ENCODE results near the gene SCFD2.

SCFD2 gene

GRCh38 chr4:53132132-53132891 lies 233.5 kb downstream of the SCFD2 start:
- DNase-seq = peak; percentile 2

GRCh38 chr4:53131562-53131925 lies 234.3 kb downstream of the SCFD2 start:
- DNase-seq = no peak

GRCh38 chr4:53130896-53131561 lies 234.8 kb downstream of the SCFD2 start:
- DNase-seq = no peak

DNA sequence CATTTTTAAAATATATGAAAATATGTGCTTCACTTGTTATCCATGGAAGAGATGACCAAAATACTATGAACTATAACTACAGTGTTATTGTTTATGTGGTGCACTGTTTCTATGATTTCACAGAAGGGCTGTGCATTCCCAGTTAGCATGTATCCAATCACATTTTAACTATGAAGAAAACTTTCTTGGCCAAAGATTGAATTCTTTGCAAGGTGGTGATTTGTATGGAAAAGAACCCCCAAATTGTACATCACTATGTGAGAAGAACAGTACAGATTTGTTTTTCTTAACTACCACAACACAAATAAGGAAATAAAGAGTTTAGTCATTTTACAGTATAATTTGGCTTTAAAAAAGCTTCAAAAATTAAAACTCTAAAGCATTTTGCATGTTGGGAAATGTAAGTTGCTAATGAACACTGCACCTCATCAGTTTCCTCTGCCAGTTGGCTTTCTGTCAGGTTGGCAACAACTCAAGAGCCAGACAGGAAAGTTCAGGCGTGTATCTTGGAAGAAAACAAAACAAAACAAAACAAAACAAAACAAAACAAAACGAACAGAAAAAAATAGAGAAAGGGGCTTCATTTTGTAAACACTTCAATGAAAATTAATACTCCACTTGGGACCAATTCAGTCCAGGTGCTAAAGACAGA lies 237.0 kb downstream of the SCFD2 start:
- DNase-seq = no peak

DNA sequence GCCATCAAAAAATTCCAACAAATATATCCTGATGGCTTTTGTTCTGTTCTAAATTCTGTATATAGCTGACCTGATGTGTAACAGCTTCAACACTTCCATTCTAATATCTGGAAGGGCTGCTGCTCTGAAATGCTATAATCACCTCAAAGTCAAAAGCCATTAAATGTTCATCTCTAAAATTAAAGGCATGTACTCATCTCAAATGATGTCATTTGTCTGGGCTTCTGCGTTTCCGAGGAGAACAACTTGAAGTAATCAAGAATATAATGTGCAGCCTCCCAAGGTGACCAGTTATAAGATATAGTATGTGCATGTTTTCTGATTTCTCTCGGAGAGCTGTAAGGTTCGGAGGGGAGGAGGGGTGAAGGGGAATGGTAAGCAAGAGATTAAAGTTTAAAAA lies 237.6 kb downstream of the SCFD2 start:
- DNase-seq = no peak

DNA sequence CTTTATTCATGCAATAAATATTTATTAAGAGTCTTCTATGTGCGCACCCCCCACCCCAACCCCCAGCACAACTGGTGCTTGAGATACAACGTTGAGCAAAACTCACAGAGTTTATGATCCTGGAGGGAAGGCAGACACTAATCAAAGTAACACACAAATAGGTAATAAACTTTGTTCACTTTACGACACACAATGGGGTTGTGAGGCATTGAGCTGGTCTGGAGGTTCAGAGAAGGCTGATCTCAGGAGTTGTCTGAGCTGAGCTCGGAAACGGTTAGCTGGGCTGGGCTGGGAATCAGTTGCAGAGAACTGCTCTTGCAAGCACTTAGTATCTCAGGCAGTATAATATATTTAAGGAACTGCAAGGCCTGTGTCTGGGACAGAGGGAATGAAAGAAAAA lies 238.5 kb downstream of the SCFD2 start:
- no peak for DNase-seq

DNA sequence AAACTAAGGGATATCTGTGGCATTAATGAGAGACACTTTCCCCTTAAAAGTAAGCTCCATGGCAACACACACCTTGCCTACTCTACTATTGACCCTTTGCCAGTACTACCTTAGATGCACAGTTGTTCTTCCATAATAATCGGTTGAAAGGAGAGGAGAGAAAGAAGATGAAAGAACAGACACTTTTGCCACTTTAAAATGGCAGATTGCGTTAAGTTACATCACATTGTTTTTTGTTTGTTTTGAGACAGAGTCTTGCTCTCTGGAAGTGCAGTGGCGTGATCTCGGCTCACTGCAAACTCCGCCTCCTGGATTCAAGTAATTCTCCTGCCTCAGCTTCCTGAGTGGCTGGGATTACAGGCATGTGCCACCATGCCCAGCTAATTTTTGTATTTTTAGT lies 239.8 kb downstream of the SCFD2 start:
- DNase-seq = no peak

DNA sequence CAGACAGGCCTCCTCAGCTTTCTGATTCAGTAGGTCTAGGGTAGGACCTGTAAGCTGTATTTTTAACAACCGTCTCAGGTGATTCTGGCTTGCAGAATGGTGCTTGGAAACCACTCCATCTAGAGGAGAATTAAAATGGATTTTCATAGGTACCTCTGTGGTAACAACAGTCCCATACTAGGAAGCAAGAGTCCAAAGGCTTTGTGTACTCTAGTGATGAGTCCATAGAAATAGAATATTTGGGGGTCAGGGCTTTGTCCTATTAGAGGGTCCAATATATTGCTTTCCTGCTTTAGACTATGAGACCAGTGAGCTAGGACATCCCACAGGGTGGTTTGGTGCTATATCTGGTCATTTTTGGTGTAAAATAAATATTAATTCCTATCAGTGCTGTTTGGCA lies 242.0 kb downstream of the SCFD2 start:
- no peak for DNase-seq

- DNase-seq = no peak
Measured at GRCh38 chr4:53123171-53123570, 242.7 kb downstream of the SCFD2 start.

GRCh38 chr4:53122280-53123116 lies 243.4 kb downstream of the SCFD2 start:
- no peak for DNase-seq

GRCh38 chr4:53121264-53121865 lies 244.5 kb downstream of the SCFD2 start:
- DNase-seq = no peak

DNA sequence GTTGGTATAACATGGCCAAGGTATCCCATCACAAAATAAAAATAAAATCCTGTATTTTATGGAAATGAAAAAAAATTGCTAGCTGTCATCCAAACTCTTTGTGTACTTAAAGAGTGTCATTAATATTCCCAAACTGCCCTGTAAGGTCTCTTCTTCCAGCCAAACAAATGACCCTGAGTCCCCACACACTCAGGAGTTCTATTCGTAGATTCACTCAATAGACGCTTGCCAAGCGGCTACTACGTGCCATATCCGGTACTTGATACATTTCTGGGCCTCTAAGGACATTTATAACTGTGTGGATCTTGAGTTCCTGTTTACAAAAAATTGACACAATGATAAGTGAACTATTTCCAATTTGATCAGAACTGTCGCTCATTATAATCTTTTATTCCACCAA lies 245.1 kb downstream of the SCFD2 start:
- DNase-seq = no peak

GRCh38 chr4:53119680-53120079 lies 246.2 kb downstream of the SCFD2 start:
- no peak for DNase-seq

DNA sequence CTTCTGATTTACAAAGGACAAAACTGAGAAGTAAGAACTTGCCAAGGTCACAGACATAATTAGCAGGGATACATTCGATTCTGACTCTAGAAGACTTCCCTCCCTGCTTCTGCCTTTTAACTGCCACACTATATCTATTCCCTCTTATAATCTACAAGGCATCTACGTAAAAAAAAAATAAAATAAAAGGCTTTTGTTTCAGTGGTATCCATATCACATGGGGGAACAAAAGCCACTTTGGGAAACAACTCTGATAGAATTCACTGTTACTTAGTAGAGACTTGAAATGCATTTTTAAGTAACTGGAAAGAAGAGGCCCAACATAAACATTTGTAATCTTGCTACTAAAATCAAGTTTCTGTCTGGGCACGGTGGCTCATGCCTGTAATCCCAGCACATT lies 247.2 kb downstream of the SCFD2 start:
- DNase-seq = no peak

- no peak for DNase-seq
Measured at GRCh38 chr4:53116954-53117353, 248.9 kb downstream of the SCFD2 start.

GRCh38 chr4:53113431-53114225 lies 252.2 kb downstream of the SCFD2 start:
- DNase-seq = no peak

- DNase-seq = no peak
Measured at GRCh38 chr4:53105313-53105712, 260.5 kb downstream of the SCFD2 start.

DNA sequence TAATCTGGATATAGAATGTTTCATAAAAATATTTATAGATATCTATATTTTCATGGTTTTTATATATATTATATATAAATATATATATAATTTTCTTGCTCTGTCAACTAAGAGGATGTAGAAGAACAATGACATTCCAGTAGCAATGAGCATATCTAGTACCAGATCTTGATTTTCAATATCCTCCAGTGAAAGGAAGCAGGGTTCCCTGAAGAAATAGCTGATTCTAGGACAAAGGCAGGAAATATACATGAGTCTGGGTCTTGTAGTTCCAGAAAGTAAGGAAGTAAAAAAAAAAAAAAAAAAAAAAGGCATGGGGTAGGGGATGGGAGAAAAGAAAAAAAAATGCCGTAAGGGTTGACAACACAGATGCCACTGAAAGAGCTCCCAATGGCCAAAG lies 262.4 kb downstream of the SCFD2 start:
- DNase-seq = no peak

DNA sequence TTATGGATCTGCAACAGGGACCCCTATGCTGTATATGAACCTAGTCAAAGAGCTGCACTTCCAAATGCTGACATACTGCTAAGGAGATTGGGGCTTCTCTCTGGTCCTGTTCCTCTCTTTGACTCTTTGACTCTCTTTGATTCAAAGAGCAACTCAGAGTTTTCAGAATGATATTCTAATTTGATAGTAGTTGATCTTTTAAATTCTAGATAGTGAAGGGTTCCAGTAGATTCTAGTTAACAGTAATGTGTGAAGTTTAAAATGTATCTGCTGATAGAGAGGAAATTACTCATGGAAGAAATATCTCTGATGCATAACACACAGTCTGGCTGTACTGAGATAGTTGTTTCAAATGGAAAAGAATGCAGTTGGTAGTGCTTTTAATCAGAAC lies 264.7 kb downstream of the SCFD2 start:
- no peak for DNase-seq

GRCh38 chr4:53100501-53101190 lies 265.2 kb downstream of the SCFD2 start:
- DNase-seq = no peak

DNA sequence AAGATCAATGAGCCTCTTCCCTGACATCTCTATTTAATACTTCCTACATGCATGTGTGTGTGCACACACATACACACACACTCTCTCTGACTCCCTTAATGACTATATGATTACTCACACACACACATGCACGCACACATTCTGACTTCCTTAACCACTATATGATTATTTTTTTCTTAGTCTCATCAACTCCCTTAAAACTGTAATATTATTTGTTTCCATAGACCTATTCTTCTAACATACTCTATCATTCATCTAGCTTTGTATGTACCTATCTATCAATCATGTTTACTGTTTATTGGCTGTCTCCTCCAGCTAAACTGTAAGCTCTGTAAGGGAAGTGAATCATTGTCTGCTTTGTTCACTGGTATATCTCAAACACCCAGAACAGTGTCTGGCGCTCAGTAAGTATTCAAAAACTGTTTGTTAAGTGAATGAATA lies 267.2 kb downstream of the SCFD2 start:
- no peak for DNase-seq
